Measurements from ENCODE around the gene LAMTOR2. TPM values are rescaled to one million over a fixed set of nuclear protein-coding genes. Genes with fewer than 3 reads are reported as not detected.
"Not testable (repeated sequence)": the region's sequence is repeated elsewhere in the genome, so short reads cannot be mapped to it uniquely, and the experiment has no call there.

The LAMTOR2 gene
- total RNA-seq (2014; rRNA removed; shearing (Covaris generic)), result 102 and 118 TPM in 2 replicates

DNA sequence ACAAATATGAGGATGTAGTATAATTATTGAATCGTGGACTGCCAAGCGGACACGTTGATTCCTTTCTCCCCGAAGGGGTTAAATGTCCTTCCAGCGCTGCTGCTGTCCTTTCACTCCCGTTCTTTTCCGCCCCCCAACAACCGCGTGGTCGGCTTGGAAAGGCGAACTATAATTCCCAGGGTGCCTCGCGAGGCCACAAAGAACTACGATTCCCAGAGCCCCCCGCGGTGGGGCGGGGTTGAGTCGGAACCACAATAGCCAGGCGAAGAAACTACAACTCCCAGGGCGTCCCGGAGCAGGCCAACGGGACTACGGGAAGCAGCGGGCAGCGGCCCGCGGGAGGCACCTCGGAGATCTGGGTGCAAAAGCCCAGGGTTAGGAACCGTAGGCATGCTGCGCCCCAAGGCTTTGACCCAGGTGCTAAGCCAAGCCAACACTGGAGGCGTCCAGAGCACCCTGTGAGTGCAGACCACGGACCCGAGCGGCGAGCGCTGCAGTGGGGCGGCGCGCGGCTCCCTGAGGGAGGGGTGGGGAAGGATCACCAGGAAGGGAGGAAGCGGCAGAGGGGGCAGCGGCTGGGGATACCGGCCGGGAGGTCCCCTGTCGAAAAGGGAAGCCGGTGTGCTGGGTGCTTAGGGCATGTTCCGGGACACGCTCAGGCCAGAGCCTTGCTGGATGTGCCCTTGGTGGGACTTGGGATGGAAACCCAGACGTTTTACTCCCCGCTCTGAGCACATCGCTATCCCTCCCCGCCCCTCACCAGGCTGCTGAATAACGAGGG, at the start of gene LAMTOR2:
TSS of gene LAMTOR2 (plus strand) at position 283 of the 781 bp plus-strand sequence. CDS start at position 391, 108 bp downstream.
- peak; percentile 95 for DNase-seq (ENCODE audit: low read depth)

DNA sequence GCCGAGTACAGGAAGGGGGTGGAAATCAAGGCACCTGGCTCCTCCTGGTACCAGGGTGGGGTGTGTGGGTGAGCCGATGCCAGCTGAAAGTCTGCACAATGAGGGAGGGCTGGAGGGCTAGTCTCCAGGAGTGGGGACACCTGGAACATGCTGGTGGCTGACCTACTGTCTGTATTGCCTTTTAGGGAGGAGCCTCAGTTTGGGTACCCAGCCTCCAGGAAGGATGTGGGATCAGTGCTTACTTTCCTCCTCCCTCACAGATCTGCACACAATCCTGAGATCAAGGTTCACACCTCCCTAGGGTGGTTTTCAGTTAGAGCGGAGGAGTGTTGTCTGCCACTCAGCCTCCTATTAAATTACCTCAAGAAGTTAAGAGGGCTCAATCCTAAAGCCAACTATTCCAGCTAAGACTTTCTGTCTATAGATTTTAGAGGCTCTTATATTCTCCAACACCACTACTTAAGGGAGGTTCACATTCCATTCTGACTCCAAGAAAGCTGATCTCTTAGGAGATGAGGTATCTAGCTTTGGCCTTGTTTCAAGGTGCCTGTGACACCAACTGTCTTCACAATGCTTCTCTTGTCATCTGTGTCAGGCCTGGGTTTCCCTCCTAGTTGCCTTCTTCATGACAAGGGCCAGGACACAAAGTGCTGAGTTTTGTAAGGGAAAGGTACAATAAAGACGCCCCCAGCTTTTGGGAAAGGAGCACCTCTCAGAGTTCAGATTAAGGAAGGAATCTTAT, 49.6 kb upstream of the LAMTOR2 start:
- no peak for DNase-seq (ENCODE audit: low read depth)

DNA sequence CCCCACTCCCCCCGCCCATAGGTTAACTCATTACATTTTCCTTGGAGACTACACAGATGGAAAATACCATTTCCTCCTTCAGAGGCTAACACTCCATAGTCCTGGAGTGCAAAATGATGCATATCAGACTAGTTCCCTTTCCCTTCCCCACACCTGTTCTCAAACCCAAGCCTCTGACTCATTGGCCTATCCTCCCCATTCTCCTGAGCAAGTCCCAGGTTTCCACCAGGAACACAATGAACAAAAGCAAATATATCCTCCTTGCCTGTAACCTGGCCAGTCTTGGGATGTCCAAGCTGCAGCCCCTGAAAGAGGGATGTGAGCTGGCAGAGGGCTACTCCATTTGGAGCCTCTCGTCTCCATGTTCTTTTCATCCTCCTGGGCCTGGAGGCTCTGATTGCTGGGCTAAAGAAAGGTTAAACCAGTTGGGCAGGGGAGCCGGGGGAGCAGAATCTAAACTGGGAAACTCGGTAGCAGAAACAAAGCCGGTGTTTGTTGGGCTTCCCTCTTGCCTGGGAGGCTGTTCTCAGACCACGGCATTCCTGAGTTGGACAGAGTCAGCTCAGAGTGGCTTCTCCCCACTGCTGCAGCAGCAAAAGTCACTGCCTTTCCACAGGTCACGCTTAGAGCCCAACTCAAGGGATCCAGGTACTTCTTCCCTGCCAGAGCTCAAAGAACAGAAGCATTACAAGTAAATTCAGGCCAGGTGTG, 47.8 kb upstream of the LAMTOR2 start:
- peak; percentile 19 for DNase-seq (ENCODE audit: low read depth)

DNA sequence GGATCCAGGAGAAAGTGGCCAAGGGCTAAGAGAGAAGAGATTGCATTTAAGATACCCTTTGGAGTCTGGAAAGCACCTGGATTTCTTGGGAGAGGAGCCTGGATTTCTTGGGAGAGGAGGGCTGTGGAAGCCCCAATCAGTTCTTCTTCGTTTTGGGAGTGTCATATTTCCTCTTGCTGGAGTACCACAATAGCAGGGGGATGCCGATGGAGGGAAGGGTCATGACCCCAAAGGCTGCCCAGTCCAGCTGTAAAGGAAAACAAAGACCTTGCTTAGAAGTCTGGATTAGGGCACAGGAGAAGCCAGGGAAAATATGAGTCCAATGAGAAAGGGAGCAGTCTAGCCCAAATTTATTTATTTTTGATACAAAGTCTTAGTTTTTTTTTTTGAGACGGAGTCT, 45.2 kb upstream of the LAMTOR2 start:
- no peak for DNase-seq (ENCODE audit: low read depth)

DNA sequence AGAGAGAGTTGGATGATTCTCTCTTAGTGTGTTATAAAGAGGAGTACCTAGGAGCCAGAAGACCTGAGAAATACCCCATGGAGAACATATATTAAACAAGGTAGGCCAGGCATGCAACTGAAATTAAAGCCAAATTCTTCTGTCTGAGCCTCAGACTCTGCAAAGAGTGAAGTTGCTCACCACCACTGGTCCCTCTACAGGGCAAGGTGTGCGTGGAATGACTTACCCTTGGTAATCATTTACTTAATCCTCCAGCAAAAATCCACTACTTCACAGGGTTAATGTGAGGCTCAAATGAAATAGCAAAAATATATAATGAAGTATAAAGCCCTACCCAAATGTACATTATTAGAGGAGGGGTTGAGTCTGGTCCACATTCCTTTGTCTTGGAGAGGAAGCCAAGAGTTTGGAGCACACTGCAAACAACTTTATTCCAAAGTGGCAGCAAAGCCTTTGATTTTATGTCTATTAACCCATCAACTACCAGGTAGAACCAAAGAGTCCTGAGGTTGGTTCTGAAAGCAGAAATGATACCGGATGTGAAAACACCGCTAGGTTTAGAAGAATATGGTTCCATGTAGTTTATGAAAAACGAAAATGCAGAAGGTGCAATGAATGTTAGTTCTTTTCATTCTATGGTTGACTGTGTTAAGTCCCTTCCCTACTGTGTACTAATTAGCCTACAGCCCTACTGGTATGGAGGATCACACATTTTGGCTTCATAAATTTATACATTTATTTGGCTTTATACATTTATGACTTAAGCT, 42.3 kb upstream of the LAMTOR2 start:
- DNase-seq (ENCODE audit: low read depth), result no peak

DNA sequence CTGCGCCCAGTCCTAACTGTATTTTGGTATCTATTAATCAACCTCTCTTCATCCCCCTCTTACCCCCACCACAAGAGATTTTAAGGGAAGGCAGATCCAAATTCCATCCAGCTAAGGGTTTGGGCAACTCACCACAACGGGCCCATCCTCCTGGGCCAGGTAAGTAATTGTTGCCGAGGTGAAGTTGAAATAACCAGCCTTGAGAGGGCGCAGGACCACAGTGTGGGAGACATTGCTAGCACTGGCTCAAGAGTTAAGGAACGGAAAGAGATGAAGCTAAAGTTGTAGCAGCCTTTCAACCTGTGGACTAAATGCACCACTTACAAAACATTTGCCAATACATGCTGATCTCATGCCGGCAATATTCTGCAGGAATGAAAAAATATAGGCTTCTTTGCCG, 39.8 kb upstream of the LAMTOR2 start:
- DNase-seq (ENCODE audit: low read depth), result no peak

DNA sequence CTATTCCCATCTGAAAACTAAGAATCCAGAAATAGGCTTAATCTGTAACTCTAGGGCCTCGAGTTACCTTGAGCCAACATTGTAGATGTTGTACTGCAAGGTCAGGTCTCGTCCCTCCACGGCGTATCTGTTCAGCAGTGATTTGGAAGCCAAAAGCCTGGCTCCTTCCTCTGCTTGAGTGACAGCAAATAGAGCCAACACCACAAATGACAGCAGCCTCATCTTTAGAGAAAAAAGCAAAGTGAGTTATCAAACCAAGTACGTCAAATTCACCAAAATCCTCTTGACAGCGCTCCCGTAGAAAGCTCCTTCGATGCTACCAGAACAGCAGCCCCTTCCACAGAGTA, 34.7 kb upstream of the LAMTOR2 start:
- no peak for DNase-seq (ENCODE audit: low read depth)

DNA sequence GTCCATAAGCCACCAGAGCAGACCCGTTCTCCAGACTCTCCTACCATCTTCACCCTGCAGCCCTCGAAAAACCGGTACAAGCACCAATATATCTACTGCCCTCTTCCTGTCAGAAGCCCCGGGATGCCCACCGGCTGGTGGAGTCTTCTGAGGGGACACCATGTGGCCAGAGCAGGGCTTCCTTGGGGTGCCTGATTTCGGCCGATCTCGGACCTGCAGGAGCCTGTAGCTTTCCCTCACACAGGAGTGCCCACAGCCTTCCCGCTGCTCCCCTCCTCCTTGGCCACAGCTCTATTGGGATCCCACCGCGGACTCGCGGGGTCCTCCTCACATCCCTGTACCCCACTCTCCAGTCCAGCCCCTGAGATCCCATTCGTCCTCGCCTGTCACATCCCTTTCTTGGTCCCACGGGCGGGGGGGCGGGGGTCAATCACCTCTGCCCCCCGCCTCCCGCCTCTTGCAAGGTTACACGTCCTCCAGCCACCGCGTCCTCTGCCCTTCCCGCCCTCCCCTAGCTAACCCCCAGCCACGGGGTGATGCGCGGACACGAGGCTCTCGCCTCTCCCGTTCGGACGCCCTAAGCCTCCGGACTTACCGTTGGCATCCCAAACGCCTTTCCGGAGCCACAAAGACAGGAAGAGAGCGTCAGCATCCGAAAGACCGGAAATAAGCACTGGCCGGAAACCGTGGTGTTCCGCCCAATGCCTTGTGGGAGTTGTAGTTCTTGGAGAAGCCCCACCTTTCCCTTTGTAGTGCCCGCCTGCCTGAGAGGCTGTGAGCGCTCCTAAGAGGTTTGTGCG, 34.1 kb upstream of the LAMTOR2 start, which contains the start of gene SSR2:
TSS of gene SSR2 (minus strand) at position 659 of the 800 bp plus-strand sequence. CDS start 784 bp downstream, outside the sequence.
- peak; percentile 91 for DNase-seq (ENCODE audit: low read depth)

DNA sequence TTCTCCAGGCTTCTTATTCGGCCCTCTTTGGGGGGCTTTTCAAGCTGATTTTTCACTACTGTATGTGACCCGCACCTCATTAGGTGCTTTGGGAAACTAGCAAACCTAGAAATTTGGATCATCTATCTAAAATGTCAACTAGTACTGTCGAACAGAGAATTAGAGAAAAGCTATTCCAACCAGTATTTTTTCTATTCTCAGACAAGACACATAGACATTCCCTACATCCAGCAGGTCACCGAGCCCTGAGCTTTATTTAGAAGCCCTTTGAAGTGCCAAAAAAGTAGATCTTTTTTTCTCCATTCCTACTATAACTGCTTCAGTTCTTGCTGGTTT, 33.5 kb upstream of the LAMTOR2 start:
- DNase-seq (ENCODE audit: low read depth), result no peak

DNA sequence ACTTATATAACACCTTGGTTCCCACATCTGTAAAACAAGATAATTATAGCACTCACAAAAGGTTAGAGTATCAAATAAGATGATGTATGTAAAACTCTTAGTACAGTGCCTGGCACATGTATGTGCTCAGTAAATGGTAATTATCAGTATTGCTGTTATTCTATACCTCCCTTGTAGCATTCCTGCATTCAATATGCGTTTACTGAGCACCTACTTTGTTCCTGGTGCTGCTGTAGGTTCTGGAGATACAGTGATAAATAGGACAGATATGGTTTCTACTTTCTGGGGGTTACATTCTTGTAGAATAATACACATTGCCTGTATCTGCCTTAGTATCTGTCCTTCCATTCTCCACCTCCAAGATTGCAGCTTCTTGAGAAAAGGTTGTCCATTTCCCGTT, 32.6 kb upstream of the LAMTOR2 start:
- DNase-seq (ENCODE audit: low read depth), result no peak

DNA sequence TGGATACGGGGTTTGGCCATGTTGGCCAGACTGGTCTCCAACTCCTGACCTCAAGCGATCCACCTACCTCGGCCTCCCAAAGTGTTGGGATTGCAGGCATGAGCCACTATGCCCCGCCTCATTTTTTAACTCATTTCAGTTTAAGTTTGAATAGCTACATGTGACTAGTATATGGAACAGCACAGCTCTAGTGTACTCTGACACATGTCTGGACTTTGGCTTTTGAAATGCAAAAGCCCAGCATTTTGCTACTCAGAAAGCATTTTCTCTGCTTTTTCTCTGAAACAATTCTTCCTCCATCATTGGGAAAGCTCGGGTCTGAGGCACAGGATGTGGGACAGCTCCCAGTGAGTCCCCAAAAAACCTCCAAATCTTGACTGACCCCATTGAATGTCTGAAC, 29.8 kb upstream of the LAMTOR2 start:
- no peak for DNase-seq (ENCODE audit: low read depth)

DNA sequence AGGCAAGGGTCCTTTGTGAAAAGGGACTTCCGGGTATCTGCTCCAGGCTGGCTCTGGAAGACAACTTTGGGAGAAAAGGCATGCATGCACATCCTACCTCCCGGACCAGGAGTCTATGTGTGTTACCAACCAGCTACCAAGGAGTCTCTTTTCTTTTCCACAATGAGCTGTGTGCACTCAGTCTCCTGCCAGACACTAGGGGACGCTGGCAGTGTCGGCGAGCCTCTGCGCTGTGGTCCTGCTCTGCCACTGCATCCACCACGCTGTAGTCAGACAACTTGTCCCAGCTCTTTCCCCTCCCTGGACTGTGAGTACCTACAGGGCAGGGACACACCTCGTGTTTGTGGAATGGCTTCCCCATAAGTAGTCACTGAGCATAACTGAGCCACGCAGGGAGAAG, 28.7 kb upstream of the LAMTOR2 start:
- peak; percentile 48 for DNase-seq (ENCODE audit: low read depth)

DNA sequence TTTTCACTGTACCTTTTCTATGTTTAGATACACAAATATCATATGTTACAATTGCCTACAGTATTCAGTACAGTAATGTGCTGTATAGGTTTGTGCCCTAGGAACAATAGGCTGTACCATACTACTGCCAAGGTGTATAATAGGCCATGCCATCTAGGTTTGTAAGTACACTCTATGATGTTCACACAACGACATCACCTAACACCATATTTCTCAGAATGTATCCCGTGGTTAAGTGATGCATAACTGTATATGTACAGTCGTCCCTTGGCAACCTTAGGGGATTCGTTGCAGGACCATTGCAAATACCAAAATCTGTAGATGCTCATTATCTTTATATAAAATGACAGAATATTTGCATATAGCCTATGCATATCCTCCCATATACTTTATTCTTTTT, 28.0 kb upstream of the LAMTOR2 start:
- DNase-seq (ENCODE audit: low read depth), result no peak

DNA sequence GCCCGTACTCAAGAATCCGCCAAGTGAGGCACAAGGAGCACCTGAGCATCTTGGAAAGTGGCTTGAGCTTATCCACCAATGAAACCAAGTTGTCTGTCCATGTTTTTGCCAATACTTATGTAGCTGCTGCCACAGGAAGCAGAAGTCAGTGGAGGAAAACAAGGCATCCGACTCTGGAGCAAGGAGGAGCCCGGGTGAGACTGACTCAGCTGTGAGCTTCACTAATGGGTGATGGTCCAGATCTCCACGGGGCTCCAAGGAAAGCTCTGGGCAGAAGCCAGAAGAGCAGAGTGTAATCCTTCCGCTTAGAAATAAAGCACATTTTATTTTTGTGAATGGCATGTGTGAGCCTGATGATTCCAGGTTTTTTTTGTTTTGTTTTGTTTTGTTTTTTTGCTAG, 21.6 kb upstream of the LAMTOR2 start:
- DNase-seq (ENCODE audit: low read depth), result no peak

DNA sequence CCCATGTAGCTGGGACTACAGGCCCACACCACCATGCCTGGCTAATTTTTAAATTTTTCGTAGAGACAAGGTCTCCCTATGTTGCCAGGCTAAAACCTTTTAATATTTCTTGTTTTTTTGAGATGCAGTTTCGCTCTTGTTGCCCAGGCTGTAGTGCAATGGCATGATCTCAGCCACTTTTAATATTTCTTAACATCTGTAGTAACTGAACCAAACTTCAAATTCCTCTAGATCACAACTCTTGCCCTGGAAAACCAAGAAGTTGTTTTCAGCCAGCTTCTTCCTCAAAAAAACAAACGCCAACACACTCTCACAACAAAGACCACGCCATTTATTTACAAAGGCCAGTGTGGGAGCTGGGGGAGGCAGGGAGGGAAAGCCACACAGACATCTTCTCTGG, 19.6 kb upstream of the LAMTOR2 start:
- not testable (repeated sequence) for DNase-seq (ENCODE audit: low read depth)

DNA sequence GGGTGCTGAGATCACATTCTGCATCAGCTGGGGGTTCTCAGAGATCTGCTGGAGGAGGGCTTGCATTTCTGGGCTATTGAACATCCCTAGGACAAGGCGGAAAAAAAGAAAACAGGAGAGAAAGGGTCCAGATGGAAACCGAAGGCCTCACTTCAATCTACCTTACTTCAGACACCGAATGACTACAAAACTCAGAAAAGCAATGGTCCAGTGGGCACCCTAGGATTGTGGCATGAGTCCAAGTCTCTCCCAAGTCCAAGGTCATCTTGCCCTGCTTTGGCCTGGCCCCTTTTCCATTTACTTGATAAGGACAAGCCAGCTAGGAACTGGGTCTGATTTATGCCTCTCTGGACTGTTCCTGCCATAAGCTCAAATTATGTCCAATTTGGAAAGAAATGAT, 11.8 kb upstream of the LAMTOR2 start:
- DNase-seq (ENCODE audit: low read depth), result no peak

DNA sequence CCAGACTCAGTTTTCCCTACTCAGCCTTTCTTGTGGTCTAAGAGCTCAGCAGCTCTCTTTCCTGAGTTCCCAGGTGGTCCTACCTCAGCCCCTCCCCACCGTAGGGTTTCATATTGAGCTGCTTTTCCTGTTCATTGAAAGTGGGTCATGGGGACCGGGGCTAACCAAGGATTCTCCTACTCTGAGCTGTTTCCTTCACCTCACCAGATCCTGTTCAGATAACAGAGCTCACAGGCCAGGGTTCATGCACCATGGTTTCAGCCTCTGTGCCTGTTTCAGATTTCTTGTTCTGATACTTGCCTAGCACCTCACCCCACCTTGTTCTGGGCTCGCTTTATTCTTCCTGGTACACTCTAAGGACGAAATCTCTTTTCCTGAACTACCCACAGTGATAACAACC, 9.5 kb upstream of the LAMTOR2 start:
- no peak for DNase-seq (ENCODE audit: low read depth)

DNA sequence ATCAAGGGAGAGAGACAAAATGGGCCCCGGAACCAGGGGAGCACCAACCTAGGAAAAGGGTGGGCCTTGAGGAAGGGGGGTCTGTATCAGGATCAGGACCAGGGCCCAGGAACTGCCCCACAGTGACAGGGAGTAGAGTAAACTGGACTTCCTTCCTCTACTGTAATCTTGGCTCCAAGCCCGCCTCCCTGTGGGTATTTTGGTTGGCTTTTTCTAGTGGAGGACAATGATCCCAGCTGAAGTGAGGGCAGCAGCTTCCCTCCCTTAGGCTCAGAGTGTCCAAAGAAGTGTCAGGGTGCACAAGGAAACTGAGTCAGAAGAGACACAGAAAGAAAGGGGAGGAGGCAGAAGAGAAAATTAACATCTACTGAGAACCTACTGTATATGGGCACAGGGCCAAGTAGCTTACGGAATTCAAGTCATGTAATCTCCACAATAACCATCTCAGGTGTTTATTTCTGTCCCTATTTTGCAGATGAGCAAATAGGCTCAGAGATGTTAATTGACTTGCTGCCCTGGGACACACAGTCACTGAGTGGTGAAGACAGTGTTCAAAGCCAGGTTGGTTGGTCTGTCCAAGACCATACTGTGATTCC, 5.8 kb upstream of the LAMTOR2 start:
- DNase-seq (ENCODE audit: low read depth), result no peak

DNA sequence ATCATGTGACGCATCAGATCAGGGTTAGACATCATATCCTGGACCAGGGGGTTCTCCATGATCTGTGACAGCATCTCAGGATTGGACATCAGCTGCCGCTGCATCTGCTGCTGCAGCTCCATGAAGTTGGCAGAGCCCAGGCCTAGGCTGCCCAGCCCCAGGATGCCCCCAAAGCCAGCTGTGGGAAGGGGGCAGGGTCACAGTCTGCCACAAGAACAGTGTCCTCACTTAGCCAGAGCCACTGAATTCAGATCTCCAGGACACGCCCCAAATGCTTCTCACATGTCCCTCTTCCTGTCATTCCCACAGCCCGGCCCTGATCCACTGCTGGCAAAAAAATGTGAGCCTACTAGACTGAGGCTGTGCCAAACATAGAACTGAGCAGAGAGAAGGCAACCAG, 4.2 kb upstream of the LAMTOR2 start:
- DNase-seq (ENCODE audit: low read depth), result no peak

DNA sequence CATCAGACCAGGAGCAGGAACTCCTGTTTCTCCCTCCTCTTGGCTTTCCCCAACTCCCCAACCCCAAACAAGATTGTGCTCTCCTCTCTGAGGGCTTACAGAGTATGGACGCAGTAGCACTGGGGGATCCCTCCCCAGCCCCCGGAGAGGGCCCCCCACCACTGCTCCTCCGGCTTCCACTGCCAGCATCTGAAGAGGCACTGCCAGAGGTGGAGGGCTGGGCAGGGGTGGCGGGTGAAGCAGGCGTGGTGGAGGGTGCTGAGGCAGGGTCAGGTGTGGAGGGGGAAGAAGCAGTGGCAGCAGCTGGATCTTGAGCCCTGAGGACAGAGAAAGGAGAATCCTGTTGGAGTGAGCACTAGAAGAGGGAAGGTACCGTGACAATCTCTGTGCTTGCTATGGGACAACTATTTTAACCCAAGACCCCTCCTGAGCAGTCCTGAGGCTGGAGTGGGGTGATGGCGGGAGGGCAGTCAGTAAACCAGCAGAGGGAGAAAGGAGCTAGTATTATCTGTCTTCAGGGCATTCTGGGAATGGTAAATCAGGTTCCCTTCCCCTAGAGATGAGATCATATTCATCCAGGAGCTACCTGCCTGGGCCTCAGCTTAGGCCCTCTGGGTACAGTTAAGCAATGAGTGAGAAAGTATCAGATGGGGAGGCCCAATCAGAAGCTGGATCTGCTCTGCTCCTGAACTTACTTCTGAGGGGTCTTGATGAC, 3.4 kb upstream of the LAMTOR2 start:
- DNase-seq (ENCODE audit: low read depth), result no peak
